AG10803 (cell line): ENCODE measurements around the gene PPIP5K2.
"Not testable (repeated sequence)": the region's sequence is repeated elsewhere in the genome, so short reads cannot be mapped to it uniquely, and the experiment has no call there.

Experiments
- DNase-seq: peaks from one replicate; pipeline ENCODE4 v3.0.0; 2010; ENCODE audit warnings: low read depth
- H3K4me3 ChIP-seq: 2 replicates; pipeline ENCODE4 v1.5.1; 2011; ENCODE audit warnings: mild to moderate bottlenecking, low read length, control low read depth
- CTCF ChIP-seq: conservative IDR thresholded peaks from 2 replicates; pipeline ENCODE4 v1.5.1; 2011; ENCODE audit warnings: mild to moderate bottlenecking, low read length, control low read depth, inconsistent platforms

The PPIP5K2 gene

GRCh38 chr5:103133231-103133630 lies 13.1 kb downstream of the PPIP5K2 start:
- H3K4me3 ChIP-seq: no peak overlapping the region
- DNase-seq: no peak
- TF ChIP-seq CTCF: no peak

DNA sequence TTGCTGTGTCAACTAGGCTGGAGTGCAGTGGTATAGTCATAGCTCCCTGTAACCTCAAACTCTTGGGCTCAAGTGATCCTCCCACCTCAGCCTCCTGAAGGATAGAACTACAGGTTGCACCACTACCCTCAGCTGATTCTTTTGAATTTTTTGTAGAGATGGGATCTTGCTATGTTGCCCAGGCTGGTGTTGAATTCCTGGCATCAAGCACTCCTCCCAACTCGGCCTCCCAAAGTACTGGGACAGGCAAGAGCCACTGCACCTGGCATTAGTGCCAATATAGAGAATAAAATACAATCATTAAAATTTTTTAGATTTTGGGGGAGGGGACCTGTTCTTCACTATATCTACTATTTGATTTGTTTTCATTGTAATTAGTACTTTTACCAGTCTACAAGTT lies 15.4 kb downstream of the PPIP5K2 start:
- no peak for TF ChIP-seq CTCF
- DNase-seq: no peak
- H3K4me3 ChIP-seq: no peak overlapping the region

- H3K4me3 ChIP-seq: no peak overlapping the region
- TF ChIP-seq CTCF: no peak
- no peak for DNase-seq
These were observed 18.1 kb downstream of the PPIP5K2 start for GRCh38 chr5:103138202-103138690.

- H3K4me3 ChIP-seq: no peak overlapping the region
- peak; percentile 97 for TF ChIP-seq CTCF
- peak; percentile 74 for DNase-seq
These were observed 19.3 kb downstream of the PPIP5K2 start for GRCh38 chr5:103139264-103139865.

- not testable (repeated sequence) for DNase-seq, H3K4me3 ChIP-seq
These were observed 22.0 kb downstream of the PPIP5K2 start for GRCh38 chr5:103142132-103142531.

GRCh38 chr5:103145196-103145595 lies 25.1 kb downstream of the PPIP5K2 start:
- no peak for TF ChIP-seq CTCF
- H3K4me3 ChIP-seq: no peak overlapping the region
- DNase-seq: no peak

GRCh38 chr5:103148213-103148612 lies 28.1 kb downstream of the PPIP5K2 start:
- DNase-seq: no peak
- no peak overlapping the region for H3K4me3 ChIP-seq
- TF ChIP-seq CTCF: no peak
